Calu3 (cell line): ENCODE measurements around the gene PSMD11. TPM values are rescaled to one million over a fixed set of nuclear protein-coding genes. Genes with fewer than 3 reads are reported as not detected.

ENCODE experiments used
- BruUV-seq: library from RNA; stranded (reverse); fragments of 400-500 nt; replicated peaks from 2 replicates; lab custom pipeline; 2021; lab: Mats Ljungman, UMichigan
- CTCF ChIA-PET: fragments of 300-600 bp; sonication (Branson Sonifier 250); formaldehyde crosslinking; loops from one replicate; lab custom pipeline; 2022; ENCODE audit warnings: antibody characterized with exemption; lab: Charles Lee
- DNase-seq: peaks from one replicate; pipeline ENCODE4 v3.0.0; 2022
- H3K27ac Mint-ChIP-seq: one replicate; pipeline ENCODE4 v1.8.0; 2022; ENCODE audit warnings: mixed read lengths; ENCODE audit not compliant: unreplicated experiment
- H3K27me3 Mint-ChIP-seq: one replicate; pipeline ENCODE4 v1.8.0; 2022; ENCODE audit warnings: mixed read lengths; ENCODE audit not compliant: unreplicated experiment
- H3K36me3 Mint-ChIP-seq: one replicate; pipeline ENCODE4 v1.8.0; 2022; ENCODE audit warnings: mild to moderate bottlenecking, moderate library complexity, mixed read lengths; ENCODE audit not compliant: insufficient read depth, unreplicated experiment
- H3K4me1 Mint-ChIP-seq: one replicate; pipeline ENCODE4 v1.8.0; 2022; ENCODE audit warnings: mild to moderate bottlenecking, low read depth, mixed read lengths; ENCODE audit not compliant: unreplicated experiment
- H3K4me3 Mint-ChIP-seq: one replicate; pipeline ENCODE4 v1.8.0; 2022; ENCODE audit warnings: mild to moderate bottlenecking, low read depth, moderate library complexity, mixed read lengths; ENCODE audit not compliant: unreplicated experiment
- H3K9me3 Mint-ChIP-seq: one replicate; pipeline ENCODE4 v1.8.0; 2022; ENCODE audit warnings: low read depth, mixed read lengths; ENCODE audit not compliant: unreplicated experiment
- intact Hi-C: fragments of 100-400 bp; cut with micrococcal nuclease; formaldehyde crosslinking; loops from one replicate; pipeline ENCODE4 v1.10.0; 2022; ENCODE audit not compliant: unreplicated experiment
- total RNA-seq: library from RNA; stranded (reverse); gene quantifications from 2 replicates; pipeline ENCODE4 v1.2.3, GENCODE V29; 2022
- TF ChIP-seq, protein P1 (sequence below): fragments of 200-600 bp; IDR thresholded peaks from one replicate; pipeline ENCODE4 v1.8.0; 2022; ENCODE audit warnings: antibody characterized with exemption; ENCODE audit not compliant: unreplicated experiment

PSMD11 gene
- total RNA-seq, 1 experiment from 2014 or later = 167 TPM

DNA sequence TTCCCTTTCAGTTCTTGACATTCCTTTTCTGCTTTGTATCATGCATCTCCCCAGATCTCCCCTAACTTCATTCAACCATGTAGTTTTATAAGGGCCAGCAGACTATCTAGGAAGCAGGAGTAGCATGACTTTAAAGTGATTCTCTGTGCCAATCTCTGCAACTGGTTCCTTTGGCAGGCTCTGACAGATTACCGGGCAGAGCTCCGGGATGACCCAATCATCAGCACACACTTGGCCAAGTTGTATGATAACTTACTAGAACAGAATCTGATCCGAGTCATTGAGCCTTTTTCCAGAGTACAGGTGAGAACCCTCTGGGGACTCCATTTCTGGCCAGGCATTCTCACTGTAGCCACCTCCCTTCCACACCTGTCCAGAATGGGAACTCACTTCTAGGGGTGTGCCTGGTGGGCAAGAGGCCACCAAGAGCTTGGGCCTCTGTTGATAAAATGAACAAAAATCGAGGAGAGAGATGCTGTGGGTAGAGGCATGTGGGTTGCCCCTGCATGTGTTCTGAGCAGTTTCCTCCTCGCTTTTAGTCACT is 34.8 kb downstream of the PSMD11 start:
- no TSS peak for BruUV-seq
- Mint-ChIP-seq H3K4me3 (no peak overlapping the region), H3K27ac (no peak overlapping the region), H3K4me1 (no peaks in the 10 kb centered on the region), H3K36me3 (peaks cover 68% of the 10 kb centered on the region), H3K27me3 (no peaks in the 10 kb centered on the region), H3K9me3 (no peaks in the 10 kb centered on the region)
- no peak for DNase-seq
- TF ChIP-seq, protein P1, sequence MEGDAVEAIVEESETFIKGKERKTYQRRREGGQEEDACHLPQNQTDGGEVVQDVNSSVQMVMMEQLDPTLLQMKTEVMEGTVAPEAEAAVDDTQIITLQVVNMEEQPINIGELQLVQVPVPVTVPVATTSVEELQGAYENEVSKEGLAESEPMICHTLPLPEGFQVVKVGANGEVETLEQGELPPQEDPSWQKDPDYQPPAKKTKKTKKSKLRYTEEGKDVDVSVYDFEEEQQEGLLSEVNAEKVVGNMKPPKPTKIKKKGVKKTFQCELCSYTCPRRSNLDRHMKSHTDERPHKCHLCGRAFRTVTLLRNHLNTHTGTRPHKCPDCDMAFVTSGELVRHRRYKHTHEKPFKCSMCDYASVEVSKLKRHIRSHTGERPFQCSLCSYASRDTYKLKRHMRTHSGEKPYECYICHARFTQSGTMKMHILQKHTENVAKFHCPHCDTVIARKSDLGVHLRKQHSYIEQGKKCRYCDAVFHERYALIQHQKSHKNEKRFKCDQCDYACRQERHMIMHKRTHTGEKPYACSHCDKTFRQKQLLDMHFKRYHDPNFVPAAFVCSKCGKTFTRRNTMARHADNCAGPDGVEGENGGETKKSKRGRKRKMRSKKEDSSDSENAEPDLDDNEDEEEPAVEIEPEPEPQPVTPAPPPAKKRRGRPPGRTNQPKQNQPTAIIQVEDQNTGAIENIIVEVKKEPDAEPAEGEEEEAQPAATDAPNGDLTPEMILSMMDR = no peak
- intact Hi-C loops = no loop called here
- CTCF ChIA-PET = no interaction called here

DNA sequence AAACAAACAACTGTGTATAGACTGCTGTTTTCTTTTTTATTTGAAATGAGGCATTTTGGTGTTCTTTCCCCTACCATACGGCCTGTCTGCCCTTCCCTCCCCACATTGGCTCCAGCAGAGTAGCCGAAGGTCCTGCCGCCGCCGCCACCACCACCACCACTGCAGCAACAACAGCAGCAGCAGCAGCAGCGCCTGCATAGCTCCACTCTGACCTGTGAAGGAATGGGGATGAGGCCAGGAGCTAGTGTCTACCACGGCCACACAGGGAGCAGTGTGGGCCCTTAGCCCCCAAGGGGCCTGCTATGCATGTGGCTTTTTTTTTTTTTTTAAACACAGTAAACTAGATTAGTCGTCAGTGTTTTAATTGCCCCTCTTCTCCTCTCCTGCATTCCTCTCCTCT is 36.9 kb downstream of the PSMD11 start:
- intact Hi-C loops = loop anchor here (5.0 kb wide), 1 partner anchor 276 kb away; no protein-coding TSS in a partner anchor
- no peaks in the 10 kb centered on the region for H3K27me3 Mint-ChIP-seq
- peaks cover 66% of the 10 kb centered on the region for H3K36me3 Mint-ChIP-seq
- no TSS peak for BruUV-seq
- peaks cover 7% of the 10 kb centered on the region for H3K4me1 Mint-ChIP-seq
- CTCF ChIA-PET = no interaction called here
- no peak overlapping the region for H3K27ac Mint-ChIP-seq
- no peak overlapping the region for H3K4me3 Mint-ChIP-seq
- TF ChIP-seq, protein P1 = no peak
- H3K9me3 Mint-ChIP-seq = no peaks in the 10 kb centered on the region
- DNase-seq = no peak

DNA sequence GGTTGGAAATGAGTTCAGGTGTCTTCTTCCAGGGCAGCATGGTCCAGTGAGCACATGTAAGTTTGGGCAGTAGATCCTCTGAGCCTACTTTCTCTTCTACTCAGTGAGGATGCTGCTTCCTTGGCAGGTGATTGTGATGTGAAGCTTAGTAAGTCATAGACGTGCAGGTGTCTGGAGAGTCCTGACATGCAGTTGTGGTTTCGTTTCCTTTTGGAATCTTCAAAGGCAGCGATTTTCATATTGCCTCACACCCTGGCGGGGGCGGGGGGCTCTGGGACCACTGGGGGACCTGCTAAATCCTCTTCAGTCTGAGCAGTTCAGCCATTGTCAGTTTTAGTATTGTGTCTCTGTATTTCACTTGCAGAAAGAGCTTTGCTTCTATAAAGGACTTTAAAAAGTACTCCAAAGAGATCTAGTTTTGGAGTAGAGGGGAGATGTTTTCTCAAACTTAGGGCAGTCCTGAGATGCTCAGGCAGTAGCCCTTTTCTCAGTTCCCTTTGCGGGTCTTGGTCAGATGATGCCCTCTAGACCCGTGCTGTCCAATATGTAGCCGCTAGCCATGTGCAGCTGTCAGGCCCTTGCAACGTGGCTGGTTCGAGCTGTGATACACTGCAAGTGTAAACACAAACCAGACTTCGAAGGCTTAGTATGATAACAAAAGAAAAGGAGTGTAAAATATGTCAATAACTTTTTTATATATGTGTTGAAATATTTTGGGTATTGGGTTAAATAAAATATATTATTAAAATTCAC is 38.4 kb downstream of the PSMD11 start:
- Mint-ChIP-seq H3K9me3 (no peaks in the 10 kb centered on the region), H3K4me1 (peaks cover 9% of the 10 kb centered on the region), H3K27ac (no peak overlapping the region), H3K27me3 (no peaks in the 10 kb centered on the region), H3K4me3 (no peak overlapping the region), H3K36me3 (peaks cover 62% of the 10 kb centered on the region)
- intact Hi-C loops = loop anchor here (5.0 kb wide), 1 partner anchor 275 kb away; no protein-coding TSS in a partner anchor
- TF ChIP-seq, protein P1 = no peak
- DNase-seq = no peak
- CTCF ChIA-PET = interaction anchor here (0.8 kb wide), 1 partner anchor 20 kb away, joined by 3 read pairs; no protein-coding TSS in a partner anchor
- no TSS peak for BruUV-seq

DNA sequence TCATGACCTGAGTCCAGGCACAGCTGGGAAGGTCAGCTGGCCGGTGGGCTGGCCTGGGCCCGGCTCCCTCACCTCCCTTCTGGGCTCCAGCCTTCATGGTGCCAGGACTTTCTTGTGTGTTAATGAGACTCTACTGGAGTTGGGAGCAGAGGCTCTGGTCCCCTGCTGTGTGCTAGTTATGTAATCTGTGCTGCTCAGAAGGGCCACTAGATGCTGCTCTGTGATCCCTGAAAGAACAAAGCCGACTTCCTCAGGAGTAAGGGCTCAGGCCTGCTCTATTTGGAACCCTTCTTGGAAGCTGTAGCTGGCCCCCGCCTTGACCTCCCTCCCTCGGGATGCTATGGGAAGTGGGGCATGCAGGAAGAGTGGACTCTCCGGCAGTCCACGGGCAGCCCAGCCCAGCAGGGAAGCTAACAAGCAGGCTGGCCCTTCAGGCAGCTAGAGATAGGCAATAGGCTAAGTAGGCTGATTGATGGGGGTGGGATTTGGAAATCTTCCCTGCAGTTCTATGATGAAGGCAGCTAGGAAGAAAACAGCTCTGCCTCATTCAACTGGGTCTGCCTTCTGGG is 39.2 kb downstream of the PSMD11 start:
- Mint-ChIP-seq H3K4me1 (peaks cover 17% of the 10 kb centered on the region), H3K27ac (no peak overlapping the region), H3K36me3 (peaks cover 65% of the 10 kb centered on the region), H3K27me3 (no peaks in the 10 kb centered on the region), H3K9me3 (no peaks in the 10 kb centered on the region), H3K4me3 (no peak overlapping the region)
- no peak for DNase-seq
- TF ChIP-seq, protein P1 = no peak
- intact Hi-C loops = loop anchor here (5.0 kb wide), 1 partner anchor 274 kb away; no protein-coding TSS in a partner anchor
- CTCF ChIA-PET = interaction anchor here (0.8 kb wide), 1 partner anchor 21 kb away, joined by 3 read pairs; no protein-coding TSS in a partner anchor
- no TSS peak for BruUV-seq
